Loucy (cell line): ENCODE results near the gene TPRX2.

Source experiments
- EZH2phosphoT487 ChIP-seq: fragments of 200-600 bp; IDR thresholded peaks from 2 replicates; pipeline ENCODE4 v1.6.1; 2018; ENCODE audit warnings: antibody characterized with exemption, mild to moderate bottlenecking, moderate library complexity, borderline replicate concordance
- TF ChIP-seq, protein P1 (sequence below): fragments of 200-600 bp; sonication (generic); conservative IDR thresholded peaks from 2 replicates; pipeline ENCODE4 v1.5.1; 2014; ENCODE audit warnings: mild to moderate bottlenecking, antibody characterized with exemption, low read length

DNA sequence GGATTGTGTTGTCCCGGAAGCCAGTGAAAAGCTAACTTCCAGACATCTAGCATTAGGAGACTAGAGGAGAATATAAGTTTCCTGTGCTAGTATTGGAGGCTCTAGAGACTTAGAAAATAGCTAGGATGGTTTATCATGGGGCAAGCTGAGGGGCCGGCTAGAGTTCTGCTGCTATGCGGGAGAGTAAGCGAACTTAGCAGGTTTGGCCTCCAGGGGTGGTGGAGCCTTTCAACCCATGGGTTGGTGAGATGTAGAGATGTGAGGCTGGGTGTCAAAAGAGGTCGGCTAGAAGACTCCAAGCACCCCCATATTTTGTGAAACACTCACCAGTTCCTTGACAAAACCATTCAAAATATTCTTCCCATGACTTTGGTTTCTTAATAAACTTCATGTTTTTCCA lies 22.7 kb downstream of the TPRX2 start:
- TF ChIP-seq, protein P1, sequence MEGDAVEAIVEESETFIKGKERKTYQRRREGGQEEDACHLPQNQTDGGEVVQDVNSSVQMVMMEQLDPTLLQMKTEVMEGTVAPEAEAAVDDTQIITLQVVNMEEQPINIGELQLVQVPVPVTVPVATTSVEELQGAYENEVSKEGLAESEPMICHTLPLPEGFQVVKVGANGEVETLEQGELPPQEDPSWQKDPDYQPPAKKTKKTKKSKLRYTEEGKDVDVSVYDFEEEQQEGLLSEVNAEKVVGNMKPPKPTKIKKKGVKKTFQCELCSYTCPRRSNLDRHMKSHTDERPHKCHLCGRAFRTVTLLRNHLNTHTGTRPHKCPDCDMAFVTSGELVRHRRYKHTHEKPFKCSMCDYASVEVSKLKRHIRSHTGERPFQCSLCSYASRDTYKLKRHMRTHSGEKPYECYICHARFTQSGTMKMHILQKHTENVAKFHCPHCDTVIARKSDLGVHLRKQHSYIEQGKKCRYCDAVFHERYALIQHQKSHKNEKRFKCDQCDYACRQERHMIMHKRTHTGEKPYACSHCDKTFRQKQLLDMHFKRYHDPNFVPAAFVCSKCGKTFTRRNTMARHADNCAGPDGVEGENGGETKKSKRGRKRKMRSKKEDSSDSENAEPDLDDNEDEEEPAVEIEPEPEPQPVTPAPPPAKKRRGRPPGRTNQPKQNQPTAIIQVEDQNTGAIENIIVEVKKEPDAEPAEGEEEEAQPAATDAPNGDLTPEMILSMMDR: no peak
- TF ChIP-seq EZH2phosphoT487: no peak
